ENCODE data around the gene KCNG2.

GRCh38 chr18:79888016-79888415 is 90.3 kb downstream of the KCNG2 start:
- no peak for TF ChIP-seq POLR2A (IDR thresholded peaks at IDR 0.05; ENCODE audit: low read depth)
- no peak for TF ChIP-seq CTCF (IDR thresholded peaks at IDR 0.05)
